SW 1271 (cell line): ENCODE results near the gene SLC12A6.

ENCODE experiments used
- DNase-seq, 2 experiments: peaks; one replicate each; lab custom pipeline; 2025; lab: John Stamatoyannopoulos, UW

Gene SLC12A6

DNA sequence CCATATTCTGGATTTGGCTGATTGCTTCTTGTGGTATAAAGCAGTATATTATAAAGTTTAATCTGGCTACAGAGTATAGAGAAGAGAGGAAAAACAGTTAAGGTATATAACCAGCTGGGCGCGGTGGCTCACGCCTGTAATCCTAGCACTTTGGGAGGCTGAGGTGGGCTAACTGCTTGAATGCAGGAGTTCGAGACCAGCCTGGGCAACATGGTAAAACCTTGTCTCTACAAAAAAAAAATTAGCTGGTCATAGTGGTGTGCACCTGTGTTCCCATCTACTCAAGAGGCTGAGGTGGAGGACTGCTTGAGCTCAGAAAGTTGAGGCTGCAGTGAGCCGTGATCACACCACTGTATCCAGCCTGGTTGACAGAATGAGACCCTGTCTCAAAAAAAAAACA, 7.3 kb downstream of the SLC12A6 start:
- no peak for DNase-seq

DNA sequence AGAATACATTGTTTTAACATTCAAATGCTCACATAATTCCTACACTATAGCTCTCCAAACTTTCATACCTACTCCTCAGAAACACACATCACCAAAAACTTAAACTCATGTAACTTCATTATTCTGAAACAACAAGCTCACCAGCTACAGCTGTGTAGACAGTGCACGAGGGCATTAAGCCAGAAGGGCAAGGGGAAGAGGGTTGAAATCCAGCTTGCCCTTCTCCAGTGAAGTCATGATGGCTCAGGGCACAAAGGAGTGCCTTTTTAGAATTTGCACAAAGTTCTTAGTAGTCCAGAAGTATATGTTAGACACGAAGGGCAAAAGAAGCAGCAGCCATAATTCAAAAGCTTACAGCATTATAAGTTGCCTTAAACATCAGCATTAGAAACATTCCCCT, 8.6 kb downstream of the SLC12A6 start:
- no peak for DNase-seq

GRCh38 chr15:34327906-34328305, 9.7 kb downstream of the SLC12A6 start:
- DNase-seq, result no peak

- no peak for DNase-seq
Measured at GRCh38 chr15:34325368-34325767, 12.2 kb downstream of the SLC12A6 start.

- DNase-seq, result no peak
Measured at GRCh38 chr15:34324933-34325332, 12.6 kb downstream of the SLC12A6 start.

- DNase-seq, result no peak
Measured at GRCh38 chr15:34323217-34323616, 14.4 kb downstream of the SLC12A6 start.

DNA sequence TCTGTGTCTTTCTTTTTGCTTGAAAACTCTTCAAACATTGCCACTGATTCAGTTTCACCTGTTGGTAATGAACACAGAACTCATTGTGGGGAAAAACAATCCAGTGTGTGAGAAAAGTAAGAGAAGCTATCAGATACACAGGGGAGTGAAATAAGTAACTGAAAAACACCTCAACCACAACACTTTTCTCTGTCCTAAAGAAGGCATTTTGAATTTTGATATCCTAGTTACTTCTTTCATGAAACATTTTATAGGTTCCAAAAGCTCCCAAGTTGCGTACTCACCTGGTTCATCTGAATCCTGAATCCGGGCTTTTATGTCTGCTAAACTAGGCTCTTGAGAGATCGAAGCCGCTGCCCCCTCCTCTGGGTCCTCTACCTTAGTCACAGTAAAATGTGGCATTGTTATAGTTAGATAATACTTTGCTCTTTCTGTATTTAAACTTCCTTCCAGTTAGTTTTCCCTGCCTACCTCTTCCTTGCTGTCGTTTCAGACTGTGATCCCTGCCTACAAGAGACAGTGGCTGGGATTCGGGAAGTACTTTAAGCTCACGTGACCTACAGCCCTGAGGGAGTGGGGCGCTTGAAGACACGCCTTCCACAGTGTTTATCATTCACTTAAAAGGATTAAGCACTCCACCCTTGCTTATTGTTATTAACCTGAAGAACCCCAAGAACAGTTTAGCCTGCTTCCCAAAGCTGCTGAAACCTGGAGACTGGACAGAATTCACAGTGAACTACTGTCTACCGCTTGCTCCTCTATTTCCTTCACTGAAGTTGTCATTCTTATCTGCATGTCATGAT, 19.1 kb downstream of the SLC12A6 start:
- DNase-seq, result no peak

- DNase-seq, result no peak
Measured at GRCh38 chr15:34314491-34315490, 22.8 kb downstream of the SLC12A6 start.

GRCh38 chr15:34311563-34311962, 26.0 kb downstream of the SLC12A6 start:
- DNase-seq, result no peak

GRCh38 chr15:34304613-34305012, 33.0 kb downstream of the SLC12A6 start:
- no peak for DNase-seq

GRCh38 chr15:34301058-34301457, 36.5 kb downstream of the SLC12A6 start:
- DNase-seq, result no peak

DNA sequence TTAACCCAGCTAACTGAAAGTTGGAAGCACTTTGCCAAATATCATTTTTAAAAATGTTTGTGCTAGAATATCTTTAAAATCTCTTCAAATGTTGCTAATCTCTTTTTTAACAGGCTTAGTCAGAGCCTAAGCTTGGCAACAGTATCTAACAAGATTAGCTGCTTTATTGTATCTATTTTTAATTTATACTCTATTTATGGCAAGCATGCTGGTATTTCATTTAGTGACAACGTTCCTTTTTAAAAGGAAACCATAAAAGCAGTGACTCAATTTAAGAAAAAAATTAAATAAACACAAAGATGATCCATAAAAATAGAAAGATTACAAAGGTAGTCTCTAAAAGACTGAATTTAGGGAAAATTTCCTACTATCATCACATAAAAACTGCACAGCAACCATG, 40.5 kb downstream of the SLC12A6 start:
- DNase-seq, result no peak

DNA sequence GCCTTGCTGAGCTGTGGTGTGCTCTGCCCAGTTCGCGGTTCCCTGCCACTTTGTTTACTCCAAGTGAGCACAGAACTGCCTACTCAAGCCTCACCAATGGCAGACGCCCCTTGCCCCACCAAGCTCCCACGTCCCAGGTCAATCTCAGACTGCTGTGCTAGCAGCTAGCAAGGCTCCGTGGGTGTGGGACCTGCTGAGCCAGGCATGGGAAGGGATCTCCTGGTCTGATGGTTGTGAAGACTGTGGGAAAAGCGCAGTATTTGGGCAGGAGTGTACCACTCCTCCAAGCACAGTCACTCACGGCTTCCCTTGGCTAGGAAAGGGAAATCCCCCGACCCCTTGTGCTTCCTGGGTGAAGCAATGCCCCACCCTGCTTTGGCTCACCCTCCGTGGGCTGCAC, 45.0 kb downstream of the SLC12A6 start:
- DNase-seq, result no peak

- no peak for DNase-seq
Measured at GRCh38 chr15:34284937-34285336, 52.6 kb downstream of the SLC12A6 start.

- DNase-seq, result no peak
Measured at GRCh38 chr15:34282384-34282783, 55.2 kb downstream of the SLC12A6 start.

GRCh38 chr15:34280193-34280592, 57.4 kb downstream of the SLC12A6 start:
- DNase-seq, result no peak

DNA sequence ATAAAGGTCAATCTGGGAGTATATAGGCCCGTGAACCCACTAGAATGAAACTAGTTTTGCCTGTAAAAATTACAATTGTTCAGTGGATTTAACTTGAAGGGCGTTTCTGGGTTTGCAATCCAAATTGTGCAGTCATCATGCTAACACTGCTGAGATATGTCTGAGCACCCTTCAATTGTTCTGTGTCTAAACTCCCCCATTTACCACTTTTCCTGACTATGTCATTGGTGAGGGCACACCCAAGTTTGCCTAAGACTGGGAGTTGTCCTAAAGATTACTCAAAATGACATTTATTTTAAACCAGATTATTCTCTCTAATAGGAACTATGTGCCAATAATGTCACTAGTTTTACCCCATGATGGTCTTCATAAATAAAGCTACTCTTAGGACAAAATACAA, 58.2 kb downstream of the SLC12A6 start:
- no peak for DNase-seq

- DNase-seq, result no peak
Measured at GRCh38 chr15:34275721-34276120, 61.9 kb downstream of the SLC12A6 start.

GRCh38 chr15:34275154-34275553, 62.4 kb downstream of the SLC12A6 start:
- no peak for DNase-seq

DNA sequence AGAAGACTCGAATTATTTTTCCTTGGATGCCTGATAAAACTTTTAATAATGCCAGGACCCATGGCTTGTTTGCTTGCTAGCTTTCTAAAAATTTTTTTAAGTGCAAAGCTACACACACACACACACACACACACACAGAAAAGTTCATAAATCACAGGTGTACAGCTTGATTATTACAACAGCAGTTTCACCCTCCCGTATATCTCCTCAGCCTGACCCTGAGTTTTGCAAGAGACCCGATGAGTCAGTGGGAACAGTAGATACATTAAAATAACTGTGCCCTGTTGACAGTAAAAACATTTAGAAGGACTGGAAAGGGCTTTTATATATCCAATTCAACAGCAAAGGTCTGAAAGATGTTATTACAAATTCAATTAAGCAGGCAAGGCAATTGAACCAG, 66.1 kb downstream of the SLC12A6 start:
- DNase-seq, result no peak

DNA sequence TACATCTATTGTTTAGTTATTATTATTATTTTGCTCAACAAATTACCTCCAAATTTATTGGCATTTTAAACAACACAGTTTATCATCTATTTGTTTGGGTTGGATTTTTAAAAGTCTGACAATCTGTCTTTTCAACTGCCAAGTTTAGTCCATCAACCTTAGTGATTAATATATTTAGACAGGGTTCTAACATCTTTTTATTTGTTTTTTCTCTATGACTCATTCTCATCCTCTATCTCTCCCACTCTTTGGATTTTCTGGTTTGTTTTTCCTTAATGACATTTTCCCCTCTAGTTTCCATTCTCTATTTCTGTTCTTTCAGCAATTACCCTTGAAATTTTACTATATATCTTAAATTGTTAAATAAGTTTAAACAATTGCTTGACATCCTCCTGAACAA, 70.8 kb downstream of the SLC12A6 start:
- DNase-seq, result no peak

DNA sequence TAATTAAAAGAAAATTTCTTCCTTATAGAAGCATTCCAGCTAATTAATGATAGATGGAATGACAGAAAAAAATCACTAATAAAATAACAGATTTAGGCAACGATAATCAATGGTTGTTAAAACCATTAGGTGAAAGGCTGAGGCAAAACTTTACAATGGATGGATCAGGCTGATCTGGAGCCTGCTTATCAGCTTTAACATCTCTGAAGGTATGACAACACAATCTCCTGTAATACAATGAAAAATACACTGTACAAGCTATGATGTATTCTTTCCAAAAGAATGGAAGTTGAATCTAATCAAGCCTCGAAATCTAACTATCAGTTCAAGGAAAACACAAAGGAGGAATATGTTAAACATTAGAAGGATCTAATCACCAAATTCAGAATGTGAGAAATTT, 73.5 kb downstream of the SLC12A6 start:
- DNase-seq, result no peak

GRCh38 chr15:34262362-34262761, 75.2 kb downstream of the SLC12A6 start:
- no peak for DNase-seq
